ENCODE measurements around the gene KMT2B. TPM values are rescaled to one million over a fixed set of nuclear protein-coding genes. Genes with fewer than 3 reads are reported as not detected.

Gene KMT2B
- total RNA-seq, 3 donors from 2014 or later: 14.2 to 16.2 (median 16.1) TPM

DNA sequence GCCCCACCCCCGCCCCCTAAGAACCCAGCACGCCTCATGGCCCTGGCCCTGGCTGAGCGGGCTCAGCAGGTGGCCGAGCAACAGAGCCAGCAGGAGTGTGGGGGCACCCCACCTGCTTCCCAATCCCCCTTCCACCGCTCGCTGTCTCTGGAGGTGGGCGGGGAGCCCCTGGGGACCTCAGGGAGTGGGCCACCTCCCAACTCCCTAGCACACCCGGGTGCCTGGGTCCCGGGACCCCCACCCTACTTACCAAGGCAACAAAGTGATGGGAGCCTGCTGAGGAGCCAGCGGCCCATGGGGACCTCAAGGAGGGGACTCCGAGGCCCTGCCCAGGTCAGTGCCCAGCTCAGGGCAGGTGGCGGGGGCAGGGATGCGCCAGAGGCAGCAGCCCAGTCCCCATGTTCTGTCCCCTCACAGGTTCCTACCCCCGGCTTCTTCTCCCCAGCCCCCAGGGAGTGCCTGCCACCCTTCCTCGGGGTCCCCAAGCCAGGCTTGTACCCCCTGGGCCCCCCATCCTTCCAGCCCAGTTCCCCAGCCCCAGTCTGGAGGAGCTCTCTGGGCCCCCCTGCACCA is 69.5 kb downstream of the KMT2B start:
- H3K36me3 ChIP-seq: no peaks in the 10 kb centered on the region
- DNase-seq (ENCODE audit: low spot score in 2 of 2): no peak
- H3K9me3 ChIP-seq: no peaks in the 10 kb centered on the region
- no peaks in the 10 kb centered on the region for H3K4me1 ChIP-seq
- H3K27me3 ChIP-seq: no peaks in the 10 kb centered on the region
- no peak overlapping the region for H3K4me3 ChIP-seq
- no peak for TF ChIP-seq POLR2AphosphoS5 (IDR thresholded peaks at IDR 0.05)
- no peak for TF ChIP-seq POLR2A (IDR thresholded peaks at IDR 0.05)
- no peak for TF ChIP-seq CTCF (IDR thresholded peaks at IDR 0.05)
- no peak overlapping the region for H3K27ac ChIP-seq
- intact Hi-C loops (cut with DNase I; ENCODE audit: low total_unique reads): no loop called here

Other genes starting within 250 kb of the KMT2B start
- gene KRTDAP, start 227.5 kb upstream of the KMT2B start, total RNA-seq: not detected
- gene DMKN, start 204.4 kb upstream of the KMT2B start, total RNA-seq: 100 to 1,000 TPM in 1 of 3 donors, 10 to 100 TPM in 1, under 1 TPM in 1; 0.96 to 135 (median 61.0) TPM
- gene SBSN, start 189.7 kb upstream of the KMT2B start, total RNA-seq: not detected
- not detected for gene GAPDHS, start 184.5 kb upstream of the KMT2B start, total RNA-seq
- gene TMEM147, start 172.4 kb upstream of the KMT2B start, total RNA-seq: 10 to 100 TPM; 67.4 to 91.8 (median 91.8) TPM
- not detected for gene ATP4A, start 154.3 kb upstream of the KMT2B start, total RNA-seq
- not detected for gene PMIS2, start 131.8 kb upstream of the KMT2B start, total RNA-seq
- gene HAUS5, start 105.3 kb upstream of the KMT2B start, total RNA-seq: 10 to 100 TPM in 1 of 3 donors, 1 to 10 TPM in 2; 5.9 to 13.0 (median 9.5) TPM
- gene RBM42, start 89.0 kb upstream of the KMT2B start, total RNA-seq: 10 to 100 TPM; 44.6 to 51.4 (median 44.6) TPM
- gene ETV2, start 76.3 kb upstream of the KMT2B start, total RNA-seq: under 1 TPM in 1 of 3 donors, not detected in 2; 0.59 TPM
- gene COX6B1, start 69.7 kb upstream of the KMT2B start, total RNA-seq: 100 to 1,000 TPM; 320 to 418 (median 391) TPM
- gene UPK1A, start 51.5 kb upstream of the KMT2B start, total RNA-seq: not detected
- gene ZBTB32, start 13.4 kb upstream of the KMT2B start, total RNA-seq: under 1 TPM in 1 of 3 donors, not detected in 2; 0.33 TPM
- gene IGFLR1, start 24.4 kb downstream of the KMT2B start, total RNA-seq: 10 to 100 TPM in 2 of 3 donors, 1 to 10 TPM in 1; 8.8 to 16.1 (median 14.1) TPM
- 10 to 100 TPM; 15.7 to 37.5 (median 19.5) TPM for gene U2AF1L4, start 27.4 kb downstream of the KMT2B start, total RNA-seq
- gene PSENEN, start 27.6 kb downstream of the KMT2B start, total RNA-seq: 10 to 100 TPM; 37.4 to 54.1 (median 54.0) TPM
- gene LIN37, start 30.6 kb downstream of the KMT2B start, total RNA-seq: 10 to 100 TPM; 12.8 to 15.4 (median 14.2) TPM
- gene HSPB6, start 39.0 kb downstream of the KMT2B start, total RNA-seq: 100 to 1,000 TPM in 1 of 3 donors, 10 to 100 TPM in 2; 31.0 to 144 (median 81.9) TPM
- gene PROSER3, start 40.2 kb downstream of the KMT2B start, total RNA-seq: 1 to 10 TPM; 5.7 to 6.4 (median 6.2) TPM
- 10 to 100 TPM in 2 of 3 donors, 1 to 10 TPM in 1; 5.1 to 17.7 (median 12.8) TPM for gene ARHGAP33, start 57.6 kb downstream of the KMT2B start, total RNA-seq
- not detected for gene PRODH2, start 94.8 kb downstream of the KMT2B start, total RNA-seq
- under 1 TPM in 1 of 3 donors, not detected in 2; 0.15 TPM for gene NPHS1, start 134.5 kb downstream of the KMT2B start, total RNA-seq
- under 1 TPM in 2 of 3 donors, not detected in 1; 0.15 to 0.66 TPM for gene KIRREL2, start 138.9 kb downstream of the KMT2B start, total RNA-seq
- gene APLP1, start 150.6 kb downstream of the KMT2B start, total RNA-seq: 1 to 10 TPM; 2.6 to 4.2 (median 3.3) TPM
- 10 to 100 TPM in 1 of 3 donors, 1 to 10 TPM in 2; 4.3 to 15.2 (median 7.9) TPM for gene NFKBID, start 182.5 kb downstream of the KMT2B start, total RNA-seq
- gene HCST, start 184.5 kb downstream of the KMT2B start, total RNA-seq: 1 to 10 TPM; 3.3 to 7.2 (median 3.5) TPM
- gene TYROBP, start 190.3 kb downstream of the KMT2B start, total RNA-seq: 100 to 1,000 TPM in 2 of 3 donors, 10 to 100 TPM in 1; 56.4 to 239 (median 112) TPM
- gene LRFN3, start 218.4 kb downstream of the KMT2B start, total RNA-seq: 1 to 10 TPM; 5.2 to 6.7 (median 5.4) TPM

Data from breast epithelium (tissue), 4 donors.